ENCODE data around the gene KCNQ1.

The KCNQ1 gene

DNA sequence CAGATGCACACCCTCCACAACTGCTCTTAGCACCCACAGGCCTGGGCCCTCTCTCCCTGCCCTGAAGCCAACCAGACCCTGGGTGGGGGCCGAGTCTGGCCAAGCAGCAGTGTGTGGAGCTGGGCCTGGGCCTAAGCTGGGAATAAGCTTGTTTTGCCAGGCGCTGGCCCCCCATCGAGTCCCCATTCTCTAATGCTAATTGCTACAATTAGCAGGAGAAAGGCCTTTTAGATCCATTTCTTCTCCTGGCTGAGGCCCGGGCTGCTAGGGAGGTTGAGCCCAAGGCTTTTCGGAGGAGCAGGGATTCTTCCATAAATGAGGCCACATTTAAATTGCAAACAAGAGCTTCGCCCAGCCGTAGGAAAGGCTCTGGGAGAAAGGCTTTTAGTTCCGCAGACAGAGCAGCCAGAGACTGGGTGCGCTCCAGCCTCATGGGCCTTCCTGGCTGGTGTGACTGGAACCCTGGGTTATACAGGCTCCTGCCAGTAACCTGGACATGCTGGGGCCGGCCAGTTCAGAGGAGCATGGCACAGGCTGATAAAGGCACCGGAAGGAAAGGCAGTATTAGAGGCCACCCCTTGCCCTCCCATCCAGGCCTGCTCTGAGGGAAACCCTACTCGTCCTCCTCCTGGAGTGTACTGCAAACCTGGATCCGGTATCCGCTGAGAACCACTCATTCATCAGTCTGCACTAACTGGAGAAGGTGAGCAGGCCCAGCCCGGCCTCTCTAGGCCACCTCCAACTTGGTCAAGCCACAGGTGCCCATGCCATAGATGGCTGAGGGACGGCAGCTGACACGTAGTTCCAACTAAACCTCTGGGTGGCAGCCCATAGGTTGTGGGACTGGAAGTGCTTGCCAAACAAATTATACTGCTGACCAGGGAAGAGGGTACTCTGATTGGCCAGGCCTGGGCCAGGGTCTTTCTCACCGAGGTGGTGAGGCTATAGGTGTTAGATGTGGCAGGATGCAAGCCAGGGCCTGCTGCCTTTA, 248.8 kb downstream of the KCNQ1 start:
- FAIRE-seq: no peak

DNA sequence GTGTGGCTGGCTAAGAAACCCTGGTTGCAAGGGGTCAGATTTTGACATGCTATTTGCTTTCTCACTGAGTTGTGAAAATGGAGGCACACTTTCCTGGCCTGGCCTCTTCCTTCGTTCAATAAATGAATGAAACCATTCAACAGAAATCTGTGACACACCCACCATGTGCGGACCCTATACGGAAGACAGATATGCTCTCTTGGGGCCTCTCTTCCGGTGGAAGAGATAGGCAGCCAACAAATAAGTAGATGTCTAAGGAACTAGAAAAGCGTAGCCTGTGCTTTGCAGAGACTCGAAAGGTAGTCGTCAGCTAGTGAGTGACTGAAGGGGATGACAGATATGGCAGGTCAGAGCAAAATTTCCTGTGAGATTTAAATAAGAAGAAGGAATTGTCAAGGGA, 249.7 kb downstream of the KCNQ1 start:
- no peak for FAIRE-seq

- no peak for FAIRE-seq
Measured at GRCh38 chr11:2694995-2695939, 250.5 kb downstream of the KCNQ1 start.

- FAIRE-seq: no peak
Measured at GRCh38 chr11:2696455-2696854, 251.6 kb downstream of the KCNQ1 start.

GRCh38 chr11:2697866-2698265, 253.1 kb downstream of the KCNQ1 start:
- FAIRE-seq: no peak

DNA sequence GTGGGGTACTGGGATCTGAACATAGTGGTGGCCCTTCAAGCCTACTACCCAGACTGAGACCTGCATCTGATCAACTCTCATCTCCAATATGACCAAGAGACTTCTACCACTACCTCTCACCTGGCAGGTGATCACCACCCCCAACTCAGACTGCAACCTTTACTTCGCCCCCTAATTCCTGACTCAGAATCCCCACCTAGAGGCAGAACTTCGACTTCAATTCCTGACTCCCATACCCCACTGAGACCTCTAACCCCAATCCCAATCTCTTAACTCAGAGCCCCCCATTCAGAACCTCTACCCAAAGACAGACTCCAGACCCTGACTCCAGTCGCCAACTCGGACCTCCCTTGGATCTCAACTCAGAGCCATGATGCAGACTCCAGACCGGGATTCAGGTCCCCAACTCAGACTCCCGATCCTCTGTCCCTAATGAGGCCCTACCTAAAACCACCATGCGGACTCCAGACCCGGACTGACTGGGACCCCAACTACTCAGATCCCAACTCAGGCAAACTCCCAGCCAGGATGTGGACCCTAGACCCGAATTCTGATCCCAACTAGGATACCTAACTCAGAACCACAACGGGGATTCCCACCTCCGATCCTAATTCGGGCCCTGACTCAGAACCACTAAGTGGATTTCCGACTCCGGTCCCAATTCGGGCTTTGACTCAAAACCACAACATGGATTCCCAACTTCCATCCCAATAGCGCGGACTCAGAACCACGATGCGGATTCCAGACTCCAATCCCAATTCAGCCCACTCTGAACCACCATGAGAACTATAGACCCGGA, 253.8 kb downstream of the KCNQ1 start:
- FAIRE-seq: no peak

GRCh38 chr11:2699185-2699530, 254.3 kb downstream of the KCNQ1 start:
- no peak for FAIRE-seq

DNA sequence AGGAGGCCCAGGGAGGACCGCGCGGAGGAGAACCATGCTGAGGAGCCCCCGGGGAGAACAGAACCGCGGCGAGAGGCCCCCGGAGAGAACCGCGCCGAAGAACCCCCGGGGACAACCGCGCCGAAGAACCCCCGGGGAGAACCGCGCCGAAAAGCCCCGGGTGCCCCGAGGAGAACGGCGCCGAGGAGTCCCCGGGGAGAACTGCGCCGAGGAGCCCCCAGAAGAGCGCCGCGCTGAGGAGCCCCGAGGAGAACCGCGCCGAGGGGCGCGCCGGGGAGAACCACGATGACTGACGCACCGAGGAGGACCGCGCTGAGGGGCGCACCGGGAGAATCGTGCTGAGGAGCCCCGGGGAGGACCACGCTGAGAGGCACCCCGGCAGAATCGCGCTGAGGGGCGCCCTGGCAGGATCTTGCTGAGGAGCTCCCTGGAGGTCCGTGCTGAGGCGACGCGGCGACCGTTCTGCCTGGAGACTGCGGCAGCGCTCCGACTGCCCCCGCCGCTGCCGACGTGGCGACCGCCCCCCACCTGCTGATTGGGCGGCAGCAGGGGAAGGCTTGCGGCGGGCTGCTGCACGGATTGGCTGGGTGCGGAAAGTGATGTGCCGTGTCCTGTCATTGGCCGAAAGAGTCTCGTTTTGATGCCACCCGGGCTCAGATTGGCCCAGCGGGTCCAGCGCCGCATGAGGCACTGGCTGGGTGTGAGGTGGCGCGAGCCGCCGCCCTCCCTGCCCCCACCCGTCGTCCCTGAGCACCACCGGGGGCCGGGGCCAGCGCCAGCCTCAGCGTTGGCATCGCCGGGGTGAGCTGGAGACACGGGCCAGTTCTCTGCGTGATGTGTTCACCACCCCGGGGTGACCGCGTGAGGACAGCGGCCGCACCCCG, 255.0 kb downstream of the KCNQ1 start, which contains the start of gene KCNQ1OT1:
TSS of gene KCNQ1OT1 (minus strand) at position 464 of the 884 bp plus-strand sequence.
- FAIRE-seq: no peak

GRCh38 chr11:2700415-2701211, 255.8 kb downstream of the KCNQ1 start:
- no peak for FAIRE-seq

- no peak for FAIRE-seq
Measured at GRCh38 chr11:2701230-2701629, 256.4 kb downstream of the KCNQ1 start.

DNA sequence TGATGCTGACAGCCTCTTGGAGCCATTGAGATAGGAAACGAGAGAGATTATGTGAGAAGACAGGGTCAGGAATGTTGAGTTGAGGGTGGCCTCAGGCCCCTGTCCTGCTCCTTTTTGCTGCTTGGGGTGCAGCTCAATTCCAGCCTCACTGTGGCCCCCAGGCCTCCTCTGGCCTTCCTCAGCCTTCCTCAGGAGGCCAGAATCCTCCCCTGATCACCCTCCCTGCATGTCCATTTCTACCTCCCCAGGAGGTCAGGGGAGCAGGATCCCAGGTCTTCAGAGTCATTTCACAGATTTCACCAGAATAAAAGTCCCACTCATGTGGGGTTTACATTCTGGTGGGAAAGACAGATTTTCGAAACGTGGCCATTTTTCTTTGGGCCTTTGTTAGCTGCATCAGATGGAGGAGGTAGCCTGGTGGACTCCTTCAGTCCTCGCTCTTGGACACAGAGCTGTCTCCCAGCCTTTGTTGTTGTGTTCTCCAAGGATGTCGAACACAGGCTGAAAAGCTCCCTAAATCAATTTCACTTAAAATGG, 257.2 kb downstream of the KCNQ1 start:
- no peak for FAIRE-seq

- FAIRE-seq: no peak
Measured at GRCh38 chr11:2702771-2703362, 258.1 kb downstream of the KCNQ1 start.

- FAIRE-seq: no peak
Measured at GRCh38 chr11:2703363-2704141, 258.7 kb downstream of the KCNQ1 start.

GRCh38 chr11:2704356-2704755, 259.5 kb downstream of the KCNQ1 start:
- no peak for FAIRE-seq

- no peak for FAIRE-seq
Measured at GRCh38 chr11:2704896-2705606, 260.2 kb downstream of the KCNQ1 start.

DNA sequence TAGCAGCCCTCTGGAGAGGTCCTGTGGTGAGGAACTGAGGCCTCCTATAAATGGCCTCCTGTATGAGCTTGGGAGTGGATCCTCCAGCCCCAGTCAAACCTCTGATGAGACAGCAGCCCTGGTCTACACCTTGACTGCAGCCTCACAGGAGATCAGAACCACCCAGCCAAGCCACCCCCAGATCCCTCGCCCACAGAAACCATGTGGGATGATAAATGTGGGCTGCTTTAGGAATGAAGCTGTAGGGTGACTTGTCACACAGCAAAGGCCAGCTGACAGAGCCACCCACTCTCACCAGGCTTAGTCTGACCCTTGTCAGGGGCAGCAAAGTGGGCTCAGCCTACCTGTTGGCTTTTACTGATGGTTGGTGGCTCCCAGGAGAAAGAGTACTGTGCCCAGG, 261.5 kb downstream of the KCNQ1 start:
- FAIRE-seq: no peak

DNA sequence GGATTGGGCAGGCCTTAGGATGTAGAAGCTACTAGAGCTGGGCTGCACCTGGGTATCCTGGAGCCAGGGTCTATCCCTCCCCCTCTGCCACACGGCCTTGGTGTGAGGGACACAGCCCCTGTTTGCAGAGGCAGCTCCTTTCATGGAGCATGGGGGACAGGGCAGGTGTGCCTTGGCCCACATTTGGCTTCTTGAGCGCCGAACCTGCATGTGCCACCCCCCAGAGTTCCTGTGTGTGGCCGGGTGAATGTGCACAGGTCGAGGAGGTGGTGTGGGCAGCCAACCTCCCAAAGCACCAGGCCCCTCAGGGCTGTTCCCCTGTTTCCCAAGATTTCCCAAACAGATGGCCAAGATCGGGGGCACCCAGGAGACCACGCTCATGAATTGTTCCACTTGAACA, 262.9 kb downstream of the KCNQ1 start:
- no peak for FAIRE-seq

DNA sequence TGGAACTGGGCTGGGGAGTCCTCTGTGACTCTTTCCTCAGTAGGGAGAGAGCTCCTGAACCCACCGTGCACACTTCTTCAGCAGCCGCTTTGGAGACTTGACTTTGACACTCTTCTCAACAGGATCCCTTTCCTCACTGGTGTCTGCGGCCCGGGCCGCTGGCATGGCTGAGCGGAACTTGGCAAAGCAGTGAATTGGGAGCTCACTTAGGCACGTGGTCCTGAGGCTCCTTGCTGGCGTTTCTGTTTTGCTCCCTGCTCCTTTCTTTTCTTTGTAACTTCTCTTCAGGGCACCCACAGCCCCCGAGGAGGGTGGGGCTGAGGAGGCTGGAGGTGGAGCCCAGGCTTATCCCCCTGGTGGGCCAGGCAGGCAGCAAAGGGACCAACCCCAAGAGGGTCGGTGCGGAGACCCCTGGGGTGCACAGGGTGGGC, 263.4 kb downstream of the KCNQ1 start:
- no peak for FAIRE-seq
